Activated naive CD8-positive, alpha-beta T cell treated with anti-CD3 and anti-CD28 coated beads, Interleukin-2, amount 10 ng/mL, durations not matched to agents 7 days and 5 days (primary cell): ENCODE data around the gene CLCN7. TPM values are rescaled to one million over a fixed set of nuclear protein-coding genes. Genes with fewer than 3 reads are reported as not detected.

Source experiments
- ATAC-seq: fragments of 150-1000 bp; cut with Tn5 transposase; one replicate; pipeline ENCODE4 v1.10.0; 2021; ENCODE audit warnings: low read depth, moderate library complexity
- POLR2A ChIA-PET: fragments of 350-600 bp; sonication (Branson Sonifier 250); formaldehyde crosslinking; loops from one replicate; lab custom pipeline; 2021; ENCODE audit warnings: antibody characterized with exemption; lab: Charles Lee
- DNase-seq: peaks from one replicate; pipeline ENCODE4 v3.0.0; 2021
- H3K27ac Mint-ChIP-seq: one replicate; pipeline ENCODE4 v1.8.0; 2022; ENCODE audit warnings: mild to moderate bottlenecking, mixed read lengths
- H3K27me3 Mint-ChIP-seq: one replicate; pipeline ENCODE4 v1.8.0; 2022; ENCODE audit warnings: mild to moderate bottlenecking, moderate library complexity, mixed read lengths
- H3K36me3 Mint-ChIP-seq: one replicate; pipeline ENCODE4 v1.8.0; 2021; ENCODE audit warnings: mild to moderate bottlenecking, mixed read lengths
- H3K4me1 Mint-ChIP-seq: one replicate; pipeline ENCODE4 v1.8.0; 2021; ENCODE audit warnings: mixed read lengths
- H3K4me3 Mint-ChIP-seq: one replicate; pipeline ENCODE4 v1.8.0; 2022; ENCODE audit warnings: mild to moderate bottlenecking, moderate library complexity, mixed read lengths
- H3K9me3 Mint-ChIP-seq: one replicate; pipeline ENCODE4 v1.8.0; 2021; ENCODE audit warnings: mixed read lengths
- total RNA-seq, 2 experiments: library from RNA; stranded (reverse); gene quantifications; one replicate each; pipeline ENCODE4 v1.2.3, GENCODE V29; 2021

The CLCN7 gene
- total RNA-seq, 2 experiments from 2014 or later = 69.7 to 72.2 TPM

DNA sequence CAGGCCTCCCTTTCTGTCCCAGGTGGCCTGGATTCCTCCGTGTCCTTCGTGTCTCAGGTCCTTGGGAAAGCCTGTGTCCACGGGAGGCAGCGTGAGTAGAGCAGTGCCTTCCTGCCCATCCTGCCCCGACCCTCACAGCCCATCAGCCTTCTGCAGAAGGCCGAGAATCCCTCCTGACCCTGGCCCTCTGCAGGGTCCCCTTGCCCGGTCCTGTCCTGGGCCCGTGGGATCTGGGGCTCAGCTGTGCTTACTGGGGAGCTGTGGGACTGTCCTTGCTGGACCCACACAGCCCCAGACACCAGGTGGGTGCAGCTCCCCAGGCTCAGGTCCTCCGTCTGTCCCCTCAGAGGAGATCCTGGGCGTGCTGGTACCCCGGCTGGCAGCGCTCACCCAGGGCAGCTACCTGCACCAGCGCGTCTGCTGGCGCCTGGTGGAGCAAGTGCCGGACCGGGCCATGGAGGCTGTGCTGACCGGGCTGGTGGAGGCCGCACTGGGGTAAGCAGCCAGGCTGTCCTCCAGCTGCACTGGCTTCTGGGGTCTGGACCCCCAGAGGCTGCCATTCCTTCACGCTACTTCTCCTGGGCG is 22.3 kb upstream of the CLCN7 start:
- H3K36me3 Mint-ChIP-seq = no peaks in the 10 kb centered on the region
- no peaks in the 10 kb centered on the region for H3K9me3 Mint-ChIP-seq
- no peak for ATAC-seq
- H3K27ac Mint-ChIP-seq = no peak overlapping the region
- H3K4me1 Mint-ChIP-seq = peaks cover 8% of the 10 kb centered on the region
- H3K27me3 Mint-ChIP-seq = no peaks in the 10 kb centered on the region
- DNase-seq = no peak
- H3K4me3 Mint-ChIP-seq = no peak overlapping the region
- POLR2A ChIA-PET = interaction anchor here (0.7 kb wide), 1 partner anchor 328 kb away, joined by 3 read pairs; no protein-coding TSS in a partner anchor

DNA sequence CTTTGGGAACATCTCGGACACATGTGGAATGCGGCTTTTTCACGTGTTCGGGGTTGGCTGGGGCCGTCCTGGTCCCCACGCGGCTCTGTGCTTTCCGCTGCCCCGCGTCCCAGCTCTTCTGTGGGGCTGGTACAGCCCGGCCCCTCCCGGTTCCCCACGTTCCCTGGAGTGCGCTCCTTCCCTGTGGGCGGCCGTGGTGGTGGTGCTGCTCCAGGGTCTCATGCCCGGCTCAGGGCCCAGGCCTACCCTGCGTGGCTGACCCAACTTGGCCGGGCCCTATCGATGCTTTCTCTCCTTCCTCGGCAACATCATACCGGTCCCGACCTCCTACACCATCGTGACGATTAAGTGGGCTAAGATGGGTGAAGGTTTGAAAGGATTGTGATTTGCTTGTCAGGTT is 21.6 kb upstream of the CLCN7 start:
- POLR2A ChIA-PET = no interaction called here
- Mint-ChIP-seq H3K27me3 (no peaks in the 10 kb centered on the region), H3K9me3 (no peaks in the 10 kb centered on the region), H3K4me1 (peaks cover 8% of the 10 kb centered on the region), H3K27ac (no peak overlapping the region), H3K36me3 (no peaks in the 10 kb centered on the region), H3K4me3 (no peak overlapping the region)
- ATAC-seq (no peak), DNase-seq (no peak)

DNA sequence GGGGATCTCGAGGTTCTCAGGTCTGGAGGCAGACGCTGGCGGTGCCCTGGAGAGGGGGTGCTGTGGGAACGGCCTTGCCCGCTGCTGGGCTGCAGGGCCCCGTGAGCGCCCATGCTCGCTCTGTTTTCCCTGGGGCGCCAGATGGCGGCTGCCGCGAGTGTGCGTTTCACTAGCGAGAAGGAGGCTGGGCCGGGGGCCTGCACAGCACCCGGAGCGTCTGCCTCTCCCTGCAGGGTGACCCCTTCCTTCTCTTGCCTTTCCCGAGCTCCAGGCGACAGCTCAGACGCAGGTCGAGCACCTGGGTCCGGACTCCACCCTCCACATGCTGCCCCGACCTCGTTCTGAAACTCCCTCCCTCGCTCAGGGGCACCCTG is 21.0 kb upstream of the CLCN7 start:
- H3K4me1 Mint-ChIP-seq = peaks cover 8% of the 10 kb centered on the region
- H3K9me3 Mint-ChIP-seq = no peaks in the 10 kb centered on the region
- H3K27me3 Mint-ChIP-seq = no peaks in the 10 kb centered on the region
- H3K27ac Mint-ChIP-seq = no peak overlapping the region
- H3K36me3 Mint-ChIP-seq = no peaks in the 10 kb centered on the region
- POLR2A ChIA-PET = no interaction called here
- ATAC-seq = no peak
- H3K4me3 Mint-ChIP-seq = no peak overlapping the region
- DNase-seq = no peak

DNA sequence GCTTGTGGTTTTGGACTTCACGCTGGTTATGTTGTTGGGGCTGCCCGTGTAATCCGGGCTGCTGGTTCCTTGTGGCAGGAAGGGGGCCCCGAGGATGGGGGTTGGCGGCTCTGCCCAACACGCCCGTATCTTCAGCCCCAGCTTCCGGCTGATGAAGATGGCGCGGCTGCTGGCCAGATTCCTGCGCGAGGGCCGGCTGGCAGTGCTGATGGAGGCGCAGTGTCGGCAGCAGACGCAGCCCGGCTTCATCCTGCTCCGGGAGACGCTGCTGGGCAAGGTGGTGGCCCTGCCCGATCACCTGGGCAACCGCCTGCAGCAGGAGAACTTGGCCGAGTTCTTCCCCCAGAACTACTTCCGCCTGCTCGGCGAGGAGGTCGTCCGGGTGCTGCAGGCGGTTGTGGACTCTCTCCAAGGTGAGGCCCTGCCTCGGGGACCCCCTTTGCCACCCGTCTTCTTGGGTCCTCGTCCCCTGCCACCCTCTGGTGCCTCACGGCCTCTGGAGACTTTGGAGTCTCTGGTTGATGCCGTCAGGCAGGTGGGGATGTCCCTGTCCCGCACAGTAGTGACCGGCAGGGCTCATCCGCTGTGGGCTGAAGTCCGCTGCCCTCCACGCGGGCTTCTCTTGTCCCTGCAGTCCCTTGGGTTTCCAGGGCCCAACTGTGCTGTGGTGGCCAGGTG is 20.5 kb upstream of the CLCN7 start:
- peaks cover 8% of the 10 kb centered on the region for H3K4me1 Mint-ChIP-seq
- POLR2A ChIA-PET = no interaction called here
- ATAC-seq = no peak
- DNase-seq = no peak
- no peak overlapping the region for H3K27ac Mint-ChIP-seq
- H3K27me3 Mint-ChIP-seq = no peaks in the 10 kb centered on the region
- H3K4me3 Mint-ChIP-seq = no peak overlapping the region
- H3K36me3 Mint-ChIP-seq = no peaks in the 10 kb centered on the region
- no peaks in the 10 kb centered on the region for H3K9me3 Mint-ChIP-seq

DNA sequence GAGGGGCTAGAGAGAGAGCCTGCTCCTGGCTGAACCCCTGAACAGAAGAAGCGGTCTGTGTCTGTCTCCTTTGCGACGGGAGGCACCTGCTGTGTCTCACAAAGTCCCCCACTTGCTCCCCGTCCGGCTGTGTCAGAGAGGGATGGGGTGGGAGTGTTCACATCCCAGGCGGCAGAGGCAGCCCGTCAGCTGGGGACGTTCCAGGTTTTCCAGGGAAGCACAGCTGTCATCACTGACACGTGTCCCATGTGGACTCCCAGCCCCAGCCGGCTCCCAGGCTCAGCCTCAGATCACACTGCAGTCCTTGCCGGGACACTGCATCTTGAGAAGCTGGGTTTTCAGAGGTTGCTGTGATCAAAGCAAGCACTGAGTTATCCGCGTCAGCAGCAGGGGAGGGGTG is 19.9 kb upstream of the CLCN7 start:
- Mint-ChIP-seq H3K4me3 (peak overlapping the region; percentile 94), H3K4me1 (peaks cover 8% of the 10 kb centered on the region), H3K27me3 (no peaks in the 10 kb centered on the region), H3K27ac (peak overlapping the region; percentile 34), H3K36me3 (no peaks in the 10 kb centered on the region), H3K9me3 (no peaks in the 10 kb centered on the region)
- ATAC-seq (no peak), DNase-seq (no peak)
- POLR2A ChIA-PET = interaction anchor here (2.2 to 3.5 kb wide), 2 partner anchors 39 to 74 kb away, joined by 11 to 26 read pairs; partner anchors contain the start of genes TMEM204 and UQCC4

DNA sequence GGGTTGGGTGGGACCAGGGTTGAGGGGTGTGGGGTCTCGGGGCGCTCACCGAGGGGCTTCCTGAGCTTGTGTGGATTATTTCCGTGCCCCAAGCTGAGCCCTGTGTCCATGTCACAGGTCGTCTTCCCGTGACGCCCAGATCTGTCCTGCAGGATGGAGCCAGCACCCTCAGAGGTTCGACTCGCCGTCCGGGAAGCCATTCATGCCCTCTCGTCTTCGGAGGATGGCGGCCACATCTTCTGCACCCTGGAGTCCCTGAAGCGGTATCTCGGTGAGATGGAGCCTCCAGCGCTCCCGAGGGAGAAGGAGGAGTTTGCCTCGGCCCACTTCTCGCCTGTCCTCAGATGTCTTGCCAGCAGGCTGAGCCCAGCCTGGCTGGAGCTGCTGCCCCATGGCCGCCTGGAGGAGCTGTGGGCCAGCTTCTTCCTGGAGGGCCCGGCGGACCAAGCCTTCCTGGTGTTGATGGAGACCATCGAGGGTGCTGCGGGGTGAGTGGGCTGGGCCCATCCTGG is 19.4 kb upstream of the CLCN7 start:
- peak overlapping the region; percentile 34 for H3K27ac Mint-ChIP-seq
- no peak for ATAC-seq
- H3K4me3 Mint-ChIP-seq = peak overlapping the region; percentile 94
- no peak for DNase-seq
- H3K4me1 Mint-ChIP-seq = peaks cover 8% of the 10 kb centered on the region
- POLR2A ChIA-PET = interaction anchor here (0.9 to 3.5 kb wide), 5 partner anchors 19 to 212 kb away, joined by 4 to 26 read pairs (median 7); partner anchors contain the start of genes MAPK8IP3, TMEM204 and UQCC4
- H3K9me3 Mint-ChIP-seq = no peaks in the 10 kb centered on the region
- H3K36me3 Mint-ChIP-seq = no peaks in the 10 kb centered on the region
- H3K27me3 Mint-ChIP-seq = no peaks in the 10 kb centered on the region

GRCh38 chr16:1493746-1494094 is 18.9 kb upstream of the CLCN7 start:
- Mint-ChIP-seq H3K27ac (peak overlapping the region; percentile 80), H3K9me3 (no peaks in the 10 kb centered on the region), H3K27me3 (no peaks in the 10 kb centered on the region), H3K4me3 (peak overlapping the region; percentile 94), H3K36me3 (no peaks in the 10 kb centered on the region), H3K4me1 (peaks cover 8% of the 10 kb centered on the region)
- POLR2A ChIA-PET = interaction anchor here (0.9 to 3.5 kb wide), 5 partner anchors 18 to 213 kb away, joined by 4 to 26 read pairs (median 7); partner anchors contain the start of genes MAPK8IP3, TMEM204 and UQCC4
- DNase-seq (no peak), ATAC-seq (peak; percentile 5)

DNA sequence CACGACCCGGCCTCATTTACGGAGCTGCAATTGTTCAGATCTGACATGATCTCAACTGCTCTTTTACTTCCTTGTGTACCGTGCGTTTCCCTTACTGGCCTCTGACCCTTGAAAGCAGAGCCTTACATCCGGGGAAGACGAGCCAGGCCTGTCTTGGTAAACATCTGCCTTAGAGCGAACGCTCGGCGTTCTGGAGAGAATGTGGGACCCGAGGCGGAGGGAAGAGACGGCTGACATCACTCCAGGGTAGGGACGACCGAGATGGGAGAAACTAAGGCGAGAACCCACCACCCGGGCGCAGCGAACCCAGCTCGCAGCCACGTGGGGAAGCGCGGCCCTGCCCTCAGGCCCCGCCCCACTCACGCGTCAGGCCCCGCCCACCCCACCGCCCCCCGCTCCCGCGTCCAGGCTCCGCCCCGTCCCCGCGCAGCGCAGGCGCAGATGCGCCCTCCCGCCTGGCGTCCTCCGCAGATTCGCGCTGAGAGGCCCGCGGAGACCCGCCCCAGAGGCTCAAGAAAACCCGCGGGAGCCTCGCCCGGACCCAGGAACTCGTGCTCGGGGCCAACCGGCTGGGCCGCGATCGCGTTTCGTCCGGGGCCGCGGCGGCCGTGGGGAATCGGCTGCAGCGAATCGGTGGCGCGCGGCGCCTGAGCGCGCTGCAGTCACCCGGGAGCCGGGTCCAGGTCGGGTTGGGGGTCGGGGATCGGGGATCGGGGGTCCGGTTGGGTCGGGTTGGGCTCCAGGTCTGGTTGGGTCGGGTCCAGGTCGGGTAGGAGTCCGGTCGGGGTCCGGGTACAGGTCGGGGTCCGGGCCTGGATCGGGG is 18.3 kb upstream of the CLCN7 start, which contains the start of gene TELO2:
Gene TELO2 (plus strand): TSS at position 438 of the 823 bp plus-strand sequence. CDS start 922 bp downstream, outside the sequence.
- Mint-ChIP-seq H3K36me3 (no peaks in the 10 kb centered on the region), H3K4me3 (peak within 1 kb of the TSS; percentile 94), H3K9me3 (no peaks in the 10 kb centered on the region), H3K4me1 (peaks cover 8% of the 10 kb centered on the region), H3K27me3 (no peaks in the 10 kb centered on the region), H3K27ac (peak within 1 kb of the TSS; percentile 98)
- POLR2A ChIA-PET = interaction anchor here (0.6 to 3.5 kb wide), 9 partner anchors 11 to 213 kb away, joined by 4 to 26 read pairs (median 5); partner anchors contain the start of genes MAPK8IP3, TMEM204 and UQCC4
- ATAC-seq (peak; percentile 86), DNase-seq (peak; percentile 95)

DNA sequence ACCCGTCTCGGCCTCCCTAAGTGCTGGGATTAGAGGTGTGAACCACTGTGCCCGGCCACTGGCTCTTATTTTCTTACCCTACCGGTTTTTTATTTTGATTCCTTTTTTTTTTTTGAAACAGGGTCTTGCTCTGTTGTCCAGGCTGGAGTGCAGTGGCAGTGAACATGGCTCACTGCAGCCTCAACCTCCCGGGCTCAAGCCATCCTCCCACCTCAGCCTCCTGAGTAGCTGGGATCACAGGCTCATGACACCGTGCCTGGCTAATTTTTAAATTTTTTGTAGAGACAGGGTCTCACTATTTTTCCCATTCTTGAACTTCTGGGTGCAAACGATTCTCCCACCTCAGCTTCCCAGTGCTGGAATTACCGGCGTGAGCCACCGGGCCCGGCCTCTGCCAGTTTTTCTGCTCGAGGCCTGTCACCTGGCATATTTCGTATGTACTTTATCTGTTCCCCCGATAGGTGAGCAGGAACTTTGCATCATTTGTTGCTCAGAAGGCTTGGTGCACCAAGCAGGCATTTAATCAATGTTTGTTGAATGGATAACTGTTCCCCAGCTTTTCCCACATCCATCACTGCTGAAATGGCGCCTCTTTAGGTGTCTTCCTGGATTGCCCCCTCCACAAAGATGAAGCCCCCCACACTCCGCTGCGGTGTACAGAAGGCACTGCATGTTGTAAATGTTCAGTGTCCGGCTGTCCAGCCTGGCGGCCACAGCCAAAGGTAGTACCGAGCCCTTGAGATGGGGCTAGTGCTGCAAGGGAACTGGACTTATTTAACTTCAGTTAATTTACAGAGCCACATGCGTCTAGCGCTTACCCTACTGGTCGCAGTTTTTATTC is 17.5 kb upstream of the CLCN7 start:
- DNase-seq (no peak), ATAC-seq (no peak)
- H3K36me3 Mint-ChIP-seq = no peaks in the 10 kb centered on the region
- peak overlapping the region; percentile 94 for H3K4me3 Mint-ChIP-seq
- no peaks in the 10 kb centered on the region for H3K9me3 Mint-ChIP-seq
- peak overlapping the region; percentile 98 for H3K27ac Mint-ChIP-seq
- no peaks in the 10 kb centered on the region for H3K27me3 Mint-ChIP-seq
- H3K4me1 Mint-ChIP-seq = peaks cover 8% of the 10 kb centered on the region
- POLR2A ChIA-PET = interaction anchor here (0.5 to 3.5 kb wide), 10 partner anchors 10 to 280 kb away, joined by 3 to 26 read pairs (median 5); partner anchors contain the start of genes EME2, MAPK8IP3, MRPS34 and TMEM204

GRCh38 chr16:1491327-1491726 is 16.5 kb upstream of the CLCN7 start:
- Mint-ChIP-seq H3K36me3 (no peaks in the 10 kb centered on the region), H3K4me1 (peaks cover 8% of the 10 kb centered on the region), H3K27ac (no peak overlapping the region), H3K4me3 (no peak overlapping the region), H3K27me3 (no peaks in the 10 kb centered on the region), H3K9me3 (no peaks in the 10 kb centered on the region)
- ATAC-seq = no peak
- POLR2A ChIA-PET = interaction anchor here (3.5 kb wide), 1 partner anchor 71 kb away, joined by 26 read pairs; the partner anchor contains the start of gene UQCC4
- DNase-seq = no peak

DNA sequence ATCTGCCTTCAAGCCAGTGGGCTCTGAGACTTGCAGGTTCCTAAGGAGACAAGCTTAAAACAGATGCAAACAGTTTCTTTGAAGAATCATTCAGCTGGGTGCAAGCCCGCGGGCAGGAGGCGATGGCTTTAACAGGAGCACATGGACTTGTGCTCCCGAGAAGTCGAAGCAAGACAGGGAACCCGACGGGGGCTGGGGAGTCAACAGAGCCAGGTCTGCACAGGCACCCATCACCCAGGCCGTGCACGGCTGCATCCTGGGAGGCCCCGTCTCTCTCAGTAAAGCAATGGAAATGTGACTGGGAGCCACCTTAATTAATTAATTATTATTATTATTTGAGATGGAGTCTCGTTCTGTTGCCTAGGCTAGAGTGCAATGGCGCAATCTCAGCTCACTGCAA is 14.2 kb upstream of the CLCN7 start:
- POLR2A ChIA-PET = no interaction called here
- no peaks in the 10 kb centered on the region for H3K9me3 Mint-ChIP-seq
- peaks cover 8% of the 10 kb centered on the region for H3K4me1 Mint-ChIP-seq
- no peak overlapping the region for H3K4me3 Mint-ChIP-seq
- DNase-seq (no peak), ATAC-seq (no peak)
- H3K27me3 Mint-ChIP-seq = no peaks in the 10 kb centered on the region
- no peaks in the 10 kb centered on the region for H3K36me3 Mint-ChIP-seq
- H3K27ac Mint-ChIP-seq = no peak overlapping the region

DNA sequence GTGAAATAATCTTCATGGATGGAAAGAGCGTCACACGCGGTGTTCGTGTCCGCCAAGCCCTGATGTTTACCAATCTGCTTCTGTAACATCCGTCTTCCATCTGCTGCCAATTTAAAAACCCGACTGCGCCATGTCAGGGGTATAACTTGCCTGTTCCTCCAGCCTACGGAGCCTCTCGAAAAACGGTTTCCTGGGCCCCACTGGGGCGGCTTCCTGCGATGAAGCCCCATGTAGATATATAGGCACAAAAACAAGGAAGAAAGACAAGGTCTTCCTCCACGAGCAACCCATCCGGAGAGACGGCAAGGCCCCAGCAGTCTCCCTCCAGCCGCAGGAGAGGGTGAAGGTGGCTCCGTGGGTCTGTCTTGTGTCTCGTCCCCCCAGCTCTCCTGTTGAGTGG is 13.8 kb upstream of the CLCN7 start, which contains the start of gene PTX4:
Gene PTX4 (minus strand): TSS at position 326 of the 400 bp plus-strand sequence. CDS start 35 bp downstream, at position 291.
- POLR2A ChIA-PET = no interaction called here
- Mint-ChIP-seq H3K4me3 (no peak within 1 kb of the TSS), H3K9me3 (no peaks in the 10 kb centered on the region), H3K4me1 (peaks cover 8% of the 10 kb centered on the region), H3K27me3 (no peaks in the 10 kb centered on the region), H3K36me3 (no peaks in the 10 kb centered on the region), H3K27ac (no peak within 1 kb of the TSS)
- ATAC-seq (no peak), DNase-seq (no peak)
